GM12874 (cell line): Measurements from ENCODE around the gene DAO.
A peak's percentile ranks its signal among the peaks of the same experiment; 100 is the strongest.

Source experiments
- CTCF ChIP-seq: IDR thresholded peaks from 2 replicates; pipeline ENCODE4 v1.5.1; 2011; ENCODE audit warnings: low read depth, mild to moderate bottlenecking, control low read depth, low read length, moderate library complexity; ENCODE audit not compliant: insufficient read depth

DAO gene

GRCh38 chr12:108850854-108851573, 28.9 kb upstream of the DAO start:
- TF ChIP-seq CTCF: 0 out of 2 replicates have a peak, but pooled peaks have one; percentile 11

- no peak for TF ChIP-seq CTCF
These were observed 27.1 kb upstream of the DAO start for GRCh38 chr12:108852674-108853309.

- TF ChIP-seq CTCF: no peak
These were observed 26.5 kb upstream of the DAO start for GRCh38 chr12:108853426-108853825.

- TF ChIP-seq CTCF: no peak
These were observed 25.9 kb upstream of the DAO start for GRCh38 chr12:108853981-108854446.

GRCh38 chr12:108854451-108855283, 25.2 kb upstream of the DAO start:
- no peak for TF ChIP-seq CTCF

GRCh38 chr12:108855284-108856169, 24.4 kb upstream of the DAO start:
- no peak for TF ChIP-seq CTCF
